Measurements from ENCODE around the gene PKDCC.

PKDCC gene

DNA sequence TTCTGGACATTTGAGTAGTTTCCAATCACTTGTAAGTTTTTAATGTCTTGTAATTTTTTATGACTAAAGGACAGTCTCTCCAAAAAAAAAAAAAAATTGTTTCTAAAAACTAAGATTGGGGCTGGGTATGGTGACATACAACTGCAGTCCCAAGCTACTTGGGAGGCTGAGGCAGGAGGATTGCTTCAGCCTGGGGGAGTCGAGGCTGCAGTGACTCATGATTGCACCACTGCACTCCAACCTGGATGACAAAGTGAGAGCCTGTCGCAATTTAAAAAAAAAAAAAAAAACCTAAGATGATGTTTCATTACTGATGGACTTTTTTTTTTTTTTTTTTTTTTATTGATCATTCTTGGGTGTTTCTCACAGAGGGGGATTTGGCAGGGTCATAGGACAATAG lies 34.4 kb upstream of the PKDCC start:
- H3K9me3 ChIP-seq (ENCODE audit: insufficient read depth, low read length): no peaks in the 10 kb centered on the region
- no peaks in the 10 kb centered on the region for H3K79me2 ChIP-seq (ENCODE audit: low read length)
- H3K4me1 ChIP-seq (ENCODE audit: low read length): no peaks in the 10 kb centered on the region
- no peak for TF ChIP-seq EZH2phosphoT487 (IDR thresholded peaks at IDR 0.05; ENCODE audit: low read depth)
- TF ChIP-seq, protein P1, sequence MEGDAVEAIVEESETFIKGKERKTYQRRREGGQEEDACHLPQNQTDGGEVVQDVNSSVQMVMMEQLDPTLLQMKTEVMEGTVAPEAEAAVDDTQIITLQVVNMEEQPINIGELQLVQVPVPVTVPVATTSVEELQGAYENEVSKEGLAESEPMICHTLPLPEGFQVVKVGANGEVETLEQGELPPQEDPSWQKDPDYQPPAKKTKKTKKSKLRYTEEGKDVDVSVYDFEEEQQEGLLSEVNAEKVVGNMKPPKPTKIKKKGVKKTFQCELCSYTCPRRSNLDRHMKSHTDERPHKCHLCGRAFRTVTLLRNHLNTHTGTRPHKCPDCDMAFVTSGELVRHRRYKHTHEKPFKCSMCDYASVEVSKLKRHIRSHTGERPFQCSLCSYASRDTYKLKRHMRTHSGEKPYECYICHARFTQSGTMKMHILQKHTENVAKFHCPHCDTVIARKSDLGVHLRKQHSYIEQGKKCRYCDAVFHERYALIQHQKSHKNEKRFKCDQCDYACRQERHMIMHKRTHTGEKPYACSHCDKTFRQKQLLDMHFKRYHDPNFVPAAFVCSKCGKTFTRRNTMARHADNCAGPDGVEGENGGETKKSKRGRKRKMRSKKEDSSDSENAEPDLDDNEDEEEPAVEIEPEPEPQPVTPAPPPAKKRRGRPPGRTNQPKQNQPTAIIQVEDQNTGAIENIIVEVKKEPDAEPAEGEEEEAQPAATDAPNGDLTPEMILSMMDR (IDR thresholded peaks at IDR 0.05; ENCODE audit: low read depth, low read length): no peak
- H3K27ac ChIP-seq (ENCODE audit: low read length): no peak overlapping the region
- no peak overlapping the region for H3K4me2 ChIP-seq (ENCODE audit: low read length)
- no peak overlapping the region for H3K4me3 ChIP-seq (ENCODE audit: low read length)
- no peaks in the 10 kb centered on the region for H4K20me1 ChIP-seq (ENCODE audit: insufficient read depth, low read length)
- H3K27me3 ChIP-seq (ENCODE audit: low read depth, low read length): no peaks in the 10 kb centered on the region
- H3K36me3 ChIP-seq (replicated peaks; ENCODE audit: low read depth, low read length): no peaks in the 10 kb centered on the region
- H2AFZ ChIP-seq (ENCODE audit: low read depth, low read length): no peak overlapping the region
- no peak overlapping the region for H3K9ac ChIP-seq (ENCODE audit: low read length)

DNA sequence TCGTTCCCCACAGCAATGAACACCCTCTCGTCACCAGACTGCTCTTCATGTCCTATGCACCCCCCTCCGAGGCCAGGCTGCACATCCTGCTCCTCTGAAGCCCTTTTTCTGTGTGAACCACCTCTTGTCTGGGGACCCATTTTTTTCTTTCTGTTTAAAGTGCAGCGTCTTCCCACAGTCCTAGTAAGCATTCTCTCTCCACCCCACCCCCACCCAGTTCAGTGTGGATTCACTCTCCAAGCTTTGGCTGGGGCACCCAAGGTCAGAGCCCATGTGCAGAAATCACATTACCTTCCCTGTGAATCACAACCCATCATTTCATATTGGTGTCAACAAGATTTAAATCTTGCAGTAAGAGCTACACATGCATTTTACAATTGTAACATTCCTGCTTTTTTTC lies 26.4 kb upstream of the PKDCC start:
- no peak for TF ChIP-seq EZH2phosphoT487 (IDR thresholded peaks at IDR 0.05; ENCODE audit: low read depth)
- TF ChIP-seq, protein P1 (IDR thresholded peaks at IDR 0.05; ENCODE audit: low read depth, low read length): no peak
- Histone ChIP-seq H4K20me1 (ENCODE audit: insufficient read depth, low read length) (no peaks in the 10 kb centered on the region), H2AFZ (ENCODE audit: low read depth, low read length) (no peak overlapping the region), H3K36me3 (replicated peaks; ENCODE audit: low read depth, low read length) (no peaks in the 10 kb centered on the region), H3K9ac (ENCODE audit: low read length) (no peak overlapping the region), H3K9me3 (ENCODE audit: insufficient read depth, low read length) (no peaks in the 10 kb centered on the region), H3K79me2 (ENCODE audit: low read length) (no peaks in the 10 kb centered on the region), H3K4me2 (ENCODE audit: low read length) (no peak overlapping the region), H3K4me3 (ENCODE audit: low read length) (no peak overlapping the region), H3K27ac (ENCODE audit: low read length) (no peak overlapping the region), H3K27me3 (ENCODE audit: low read depth, low read length) (peaks cover 38% of the 10 kb centered on the region), H3K4me1 (ENCODE audit: low read length) (no peaks in the 10 kb centered on the region)

DNA sequence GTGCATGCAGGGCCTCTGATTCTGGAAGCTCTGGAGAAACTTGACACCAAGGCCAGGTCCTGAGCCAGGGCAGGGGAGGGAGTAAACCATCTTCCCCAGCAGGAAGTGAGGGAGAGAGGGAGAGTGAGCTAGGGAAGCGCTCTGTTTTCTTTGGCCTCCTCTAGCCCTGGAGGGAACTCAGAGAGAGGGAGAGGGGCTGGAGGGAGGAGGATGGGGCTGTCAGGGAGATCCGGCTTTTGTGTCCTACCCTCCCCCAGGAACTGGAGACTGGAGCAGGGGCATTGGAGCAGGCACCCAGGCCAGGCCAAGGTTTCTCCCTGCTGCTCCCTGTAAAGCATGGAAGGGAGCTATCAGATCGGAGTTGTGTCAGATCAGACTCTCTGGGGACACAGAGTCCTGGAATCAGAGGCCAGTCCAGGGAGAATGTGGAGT lies 22.7 kb upstream of the PKDCC start:
- H3K4me2 ChIP-seq (ENCODE audit: low read length): no peak overlapping the region
- H3K9ac ChIP-seq (ENCODE audit: low read length): no peak overlapping the region

DNA sequence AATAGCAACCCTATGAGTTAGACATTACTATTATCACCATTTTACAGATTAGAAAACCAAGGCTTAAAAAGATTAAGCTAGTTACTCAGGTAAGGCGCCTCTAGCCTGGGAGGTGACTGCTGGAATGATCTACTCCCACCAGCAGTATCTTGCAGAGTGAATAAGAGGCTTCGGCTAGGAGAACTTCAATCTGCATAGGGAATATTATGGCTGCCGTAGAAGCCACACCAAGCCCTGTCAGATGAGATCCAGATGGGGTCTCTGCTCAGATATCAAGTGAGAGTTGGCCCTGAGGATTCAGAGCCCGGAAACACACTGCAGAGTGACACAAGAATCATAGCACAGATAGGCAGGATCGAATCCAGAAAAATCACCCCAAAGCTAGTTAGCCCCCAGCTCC lies 21.5 kb upstream of the PKDCC start:
- no peak for TF ChIP-seq EZH2phosphoT487 (IDR thresholded peaks at IDR 0.05; ENCODE audit: low read depth)
- TF ChIP-seq, protein P1 (IDR thresholded peaks at IDR 0.05; ENCODE audit: low read depth, low read length): no peak
- Histone ChIP-seq H3K27me3 (ENCODE audit: low read depth, low read length) (peaks cover 47% of the 10 kb centered on the region), H3K36me3 (replicated peaks; ENCODE audit: low read depth, low read length) (no peaks in the 10 kb centered on the region), H2AFZ (ENCODE audit: low read depth, low read length) (no peak overlapping the region), H4K20me1 (ENCODE audit: insufficient read depth, low read length) (no peaks in the 10 kb centered on the region), H3K4me1 (ENCODE audit: low read length) (peaks cover 5% of the 10 kb centered on the region; the same call in 1 of the 2 replicates), H3K4me3 (ENCODE audit: low read length) (no peak overlapping the region), H3K79me2 (ENCODE audit: low read length) (no peaks in the 10 kb centered on the region), H3K9ac (ENCODE audit: low read length) (no peak overlapping the region), H3K9me3 (ENCODE audit: insufficient read depth, low read length) (no peaks in the 10 kb centered on the region), H3K27ac (ENCODE audit: low read length) (no peak overlapping the region), H3K4me2 (ENCODE audit: low read length) (no peak overlapping the region)

More for the DNA sequence above, 22.7 kb upstream of the PKDCC start:
- H3K9me3 ChIP-seq (ENCODE audit: insufficient read depth, low read length): no peaks in the 10 kb centered on the region
- no peaks in the 10 kb centered on the region for H3K36me3 ChIP-seq (replicated peaks; ENCODE audit: low read depth, low read length)
- H3K4me3 ChIP-seq (ENCODE audit: low read length): no peak overlapping the region
- no peaks in the 10 kb centered on the region for H3K4me1 ChIP-seq (ENCODE audit: low read length)
- no peak for TF ChIP-seq EZH2phosphoT487 (IDR thresholded peaks at IDR 0.05; ENCODE audit: low read depth)
- TF ChIP-seq, protein P1 (IDR thresholded peaks at IDR 0.05; ENCODE audit: low read depth, low read length): no peak
- no peak overlapping the region for H2AFZ ChIP-seq (ENCODE audit: low read depth, low read length)
- H4K20me1 ChIP-seq (ENCODE audit: insufficient read depth, low read length): no peaks in the 10 kb centered on the region
- H3K27me3 ChIP-seq (ENCODE audit: low read depth, low read length): peaks cover 48% of the 10 kb centered on the region
- no peak overlapping the region for H3K27ac ChIP-seq (ENCODE audit: low read length)
- no peaks in the 10 kb centered on the region for H3K79me2 ChIP-seq (ENCODE audit: low read length)
